B cell (primary cell): Measurements from ENCODE around the gene ATP1B2.
"Not testable (repeated sequence)": the region's sequence is repeated elsewhere in the genome, so short reads cannot be mapped to it uniquely, and the experiment has no call there.

Experiments
- EZH2 ChIP-seq: IDR thresholded peaks from 2 replicates; pipeline ENCODE4 v1.6.1; 2012; ENCODE audit warnings: borderline replicate concordance, low read depth, mild to moderate bottlenecking, moderate library complexity, low read length; ENCODE audit not compliant: insufficient read depth, poor library complexity, severe bottlenecking
- TF ChIP-seq, protein P1 (sequence below): fragments of 200-600 bp; IDR thresholded peaks from one replicate; pipeline ENCODE4 v1.8.0; 2022; ENCODE audit warnings: antibody characterized with exemption, mild to moderate bottlenecking

DNA sequence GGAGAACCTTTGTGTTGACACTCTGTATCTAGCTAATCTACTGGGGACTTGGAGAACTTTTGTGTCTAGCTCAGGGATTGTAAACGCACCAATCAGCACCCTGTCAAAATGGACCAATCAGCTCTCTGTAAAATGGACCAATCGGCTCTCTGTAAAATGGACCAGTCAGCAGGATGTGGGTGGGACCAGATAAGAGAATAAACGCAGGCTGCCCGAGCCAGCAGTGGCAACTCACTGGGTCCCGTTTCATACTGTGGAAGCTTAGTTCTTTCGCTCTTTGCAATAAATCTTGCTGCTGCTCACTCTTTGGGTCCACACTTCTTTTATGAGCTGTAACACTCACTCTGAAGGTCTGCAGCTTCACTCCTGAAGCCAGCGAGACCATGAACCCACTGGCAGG lies 9.1 kb upstream of the ATP1B2 start:
- TF ChIP-seq EZH2, result not testable (repeated sequence)
- TF ChIP-seq, protein P1, sequence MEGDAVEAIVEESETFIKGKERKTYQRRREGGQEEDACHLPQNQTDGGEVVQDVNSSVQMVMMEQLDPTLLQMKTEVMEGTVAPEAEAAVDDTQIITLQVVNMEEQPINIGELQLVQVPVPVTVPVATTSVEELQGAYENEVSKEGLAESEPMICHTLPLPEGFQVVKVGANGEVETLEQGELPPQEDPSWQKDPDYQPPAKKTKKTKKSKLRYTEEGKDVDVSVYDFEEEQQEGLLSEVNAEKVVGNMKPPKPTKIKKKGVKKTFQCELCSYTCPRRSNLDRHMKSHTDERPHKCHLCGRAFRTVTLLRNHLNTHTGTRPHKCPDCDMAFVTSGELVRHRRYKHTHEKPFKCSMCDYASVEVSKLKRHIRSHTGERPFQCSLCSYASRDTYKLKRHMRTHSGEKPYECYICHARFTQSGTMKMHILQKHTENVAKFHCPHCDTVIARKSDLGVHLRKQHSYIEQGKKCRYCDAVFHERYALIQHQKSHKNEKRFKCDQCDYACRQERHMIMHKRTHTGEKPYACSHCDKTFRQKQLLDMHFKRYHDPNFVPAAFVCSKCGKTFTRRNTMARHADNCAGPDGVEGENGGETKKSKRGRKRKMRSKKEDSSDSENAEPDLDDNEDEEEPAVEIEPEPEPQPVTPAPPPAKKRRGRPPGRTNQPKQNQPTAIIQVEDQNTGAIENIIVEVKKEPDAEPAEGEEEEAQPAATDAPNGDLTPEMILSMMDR, result not testable (repeated sequence)
